Skeletal muscle cell (primary cell): ENCODE data around the gene PANK4.
"Not testable (repeated sequence)": the region's sequence is repeated elsewhere in the genome, so short reads cannot be mapped to it uniquely, and the experiment has no call there.

Experiments
- DNase-seq: peaks from one replicate; pipeline ENCODE4 v3.0.0-alpha.2; 2010; ENCODE audit warnings: low read depth
- H3K4me3 ChIP-seq: 2 replicates; pipeline ENCODE4 v1.5.1; 2011; ENCODE audit warnings: low read depth, mild to moderate bottlenecking, control low read depth, low read length, moderate library complexity

The PANK4 gene

GRCh38 chr1:2471587-2472001 lies 54.8 kb downstream of the PANK4 start:
- H3K4me3 ChIP-seq = no peak overlapping the region
- no peak for DNase-seq

GRCh38 chr1:2471159-2471471 lies 55.3 kb downstream of the PANK4 start:
- no peak overlapping the region for H3K4me3 ChIP-seq
- DNase-seq = no peak

- DNase-seq = no peak
- no peak overlapping the region for H3K4me3 ChIP-seq
Measured at GRCh38 chr1:2470290-2471158, 55.9 kb downstream of the PANK4 start.

GRCh38 chr1:2469103-2469940 lies 57.1 kb downstream of the PANK4 start:
- H3K4me3 ChIP-seq = no peak overlapping the region
- no peak for DNase-seq

GRCh38 chr1:2468540-2468939 lies 57.9 kb downstream of the PANK4 start:
- H3K4me3 ChIP-seq = no peak overlapping the region
- no peak for DNase-seq

GRCh38 chr1:2468041-2468472 lies 58.3 kb downstream of the PANK4 start:
- no peak for DNase-seq

GRCh38 chr1:2466958-2467554 lies 59.3 kb downstream of the PANK4 start:
- H3K4me3 ChIP-seq = no peak overlapping the region
- DNase-seq = no peak

More at GRCh38 chr1:2468041-2468472, 58.3 kb downstream of the PANK4 start:
- no peak overlapping the region for H3K4me3 ChIP-seq

GRCh38 chr1:2466270-2466665 lies 60.1 kb downstream of the PANK4 start:
- DNase-seq = no peak
- H3K4me3 ChIP-seq = no peak overlapping the region

GRCh38 chr1:2465371-2466269 lies 60.8 kb downstream of the PANK4 start:
- DNase-seq = no peak
- H3K4me3 ChIP-seq = no peak overlapping the region

- no peak overlapping the region for H3K4me3 ChIP-seq
- no peak for DNase-seq
Measured at GRCh38 chr1:2463396-2463795, 63.0 kb downstream of the PANK4 start.

GRCh38 chr1:2462819-2463218 lies 63.6 kb downstream of the PANK4 start:
- H3K4me3 ChIP-seq = no peak overlapping the region
- DNase-seq = no peak

- H3K4me3 ChIP-seq = no peak overlapping the region
Measured at GRCh38 chr1:2460996-2461751, 65.2 kb downstream of the PANK4 start.

GRCh38 chr1:2460203-2460602 lies 66.2 kb downstream of the PANK4 start:
- no peak overlapping the region for H3K4me3 ChIP-seq
- DNase-seq = no peak

More at GRCh38 chr1:2460996-2461751, 65.2 kb downstream of the PANK4 start:
- DNase-seq = no peak

GRCh38 chr1:2459757-2460156 lies 66.6 kb downstream of the PANK4 start:
- DNase-seq = no peak
- H3K4me3 ChIP-seq = no peak overlapping the region

- H3K4me3 ChIP-seq, DNase-seq: not testable (repeated sequence)
Measured at GRCh38 chr1:2459102-2459753, 67.2 kb downstream of the PANK4 start.

- DNase-seq = no peak
- no peak overlapping the region for H3K4me3 ChIP-seq
Measured at GRCh38 chr1:2458687-2459086, 67.7 kb downstream of the PANK4 start.
